Tibial nerve (tissue), 4 donors: ENCODE measurements around the gene RTN1.

Source experiments
- EP300 ChIP-seq, 2 donors: sonication (generic); formaldehyde crosslinking; IDR thresholded peaks; one replicate each; pipeline ENCODE4 v1.6.1; 2017; ENCODE audit warnings: antibody characterized with exemption in 2 of 2, mild to moderate bottlenecking in 1 of 2
- POLR2A ChIP-seq, 2 donors: fragments of 450-650 bp; IDR thresholded peaks; one replicate each; pipeline ENCODE4 v1.6.1; 2017; ENCODE audit warnings: antibody characterized with exemption in 2 of 2, mild to moderate bottlenecking in 2 of 2, moderate library complexity in 2 of 2
- TF ChIP-seq, protein P1 (sequence below), 5 experiments: fragments of 200-600 bp in 3 of 5; fragments of 450-650 bp in 2 of 5; sonication (generic) in 3 of 5; IDR thresholded peaks; one replicate each; pipeline ENCODE4 v1.5.1; 2016 to 2019; ENCODE audit warnings: antibody characterized with exemption in 5 of 5, mild to moderate bottlenecking in 3 of 5, moderate library complexity in 2 of 5

DNA sequence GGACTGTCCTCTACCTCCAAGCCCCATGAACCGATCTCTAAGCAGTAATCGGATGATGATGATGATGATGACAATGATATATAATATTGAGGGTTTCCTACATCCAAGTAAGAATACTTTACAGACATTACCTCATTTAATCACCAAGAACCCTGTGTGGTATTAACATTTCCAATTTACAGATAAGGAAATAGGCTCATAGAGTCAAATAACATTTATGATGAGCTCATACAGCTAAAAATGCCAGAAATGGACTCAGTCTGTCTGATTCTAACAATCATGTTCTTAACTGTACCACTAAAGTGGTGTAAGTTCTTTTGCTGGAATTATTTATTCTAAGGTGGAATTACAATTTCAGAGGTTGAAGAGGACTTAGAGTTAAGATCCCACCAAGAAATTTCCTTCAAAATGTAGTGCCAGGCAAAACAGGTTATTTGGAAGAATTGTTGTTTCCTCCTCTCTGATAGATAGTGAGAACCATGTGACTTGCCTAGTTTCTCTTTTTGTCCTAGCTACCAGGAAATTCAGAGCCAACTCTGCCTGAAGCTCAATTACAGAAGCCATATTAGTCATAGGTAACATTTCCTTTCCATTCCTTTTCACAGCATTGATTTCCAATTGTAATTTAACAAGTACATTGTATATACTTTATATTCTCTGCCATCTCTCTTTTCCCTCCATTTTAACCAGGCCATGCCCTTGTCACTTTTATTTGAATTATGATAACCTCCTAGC is 270.2 kb downstream of the RTN1 start:
- TF ChIP-seq, protein P1, sequence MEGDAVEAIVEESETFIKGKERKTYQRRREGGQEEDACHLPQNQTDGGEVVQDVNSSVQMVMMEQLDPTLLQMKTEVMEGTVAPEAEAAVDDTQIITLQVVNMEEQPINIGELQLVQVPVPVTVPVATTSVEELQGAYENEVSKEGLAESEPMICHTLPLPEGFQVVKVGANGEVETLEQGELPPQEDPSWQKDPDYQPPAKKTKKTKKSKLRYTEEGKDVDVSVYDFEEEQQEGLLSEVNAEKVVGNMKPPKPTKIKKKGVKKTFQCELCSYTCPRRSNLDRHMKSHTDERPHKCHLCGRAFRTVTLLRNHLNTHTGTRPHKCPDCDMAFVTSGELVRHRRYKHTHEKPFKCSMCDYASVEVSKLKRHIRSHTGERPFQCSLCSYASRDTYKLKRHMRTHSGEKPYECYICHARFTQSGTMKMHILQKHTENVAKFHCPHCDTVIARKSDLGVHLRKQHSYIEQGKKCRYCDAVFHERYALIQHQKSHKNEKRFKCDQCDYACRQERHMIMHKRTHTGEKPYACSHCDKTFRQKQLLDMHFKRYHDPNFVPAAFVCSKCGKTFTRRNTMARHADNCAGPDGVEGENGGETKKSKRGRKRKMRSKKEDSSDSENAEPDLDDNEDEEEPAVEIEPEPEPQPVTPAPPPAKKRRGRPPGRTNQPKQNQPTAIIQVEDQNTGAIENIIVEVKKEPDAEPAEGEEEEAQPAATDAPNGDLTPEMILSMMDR (IDR thresholded peaks at IDR 0.05) = no peak
- no peak for TF ChIP-seq POLR2A (IDR thresholded peaks at IDR 0.05)
- no peak for TF ChIP-seq EP300 (IDR thresholded peaks at IDR 0.05)
